NCI-H1417 treated with DMSO at 0.1 percent for 48 hours (cell line): ENCODE data around the gene C17orf114.
"Not testable (repeated sequence)": the region's sequence is repeated elsewhere in the genome, so short reads cannot be mapped to it uniquely, and the experiment has no call there.

Experiments
- DNase-seq: peaks from one replicate; lab custom pipeline; 2025; lab: John Stamatoyannopoulos, UW

The C17orf114 gene

DNA sequence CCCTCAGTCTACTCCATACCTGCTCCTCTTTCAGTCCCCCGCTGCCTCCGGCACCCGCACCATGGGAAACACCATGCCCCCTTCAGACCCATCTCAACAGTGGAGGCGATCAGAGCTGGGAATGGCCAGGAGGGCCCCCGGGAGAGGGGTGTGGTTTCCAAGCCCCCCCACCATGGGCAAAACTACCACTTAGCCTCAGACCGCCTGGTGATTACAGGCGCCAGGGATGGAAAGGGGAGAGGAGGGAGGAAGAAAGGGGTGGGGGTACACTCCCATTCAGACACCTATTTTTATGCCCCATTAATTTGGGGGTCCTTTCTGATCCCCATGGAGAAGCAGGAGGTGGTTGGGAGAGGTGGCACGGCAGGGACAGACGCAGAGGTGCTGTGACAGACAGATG lies at the start of gene C17orf114:
Gene C17orf114 (minus strand): TSS at position 101 of the 400 bp plus-strand sequence.
- no peak for DNase-seq

GRCh38 chr17:4851084-4851483 lies 49.0 kb upstream of the C17orf114 start:
- DNase-seq: no peak

GRCh38 chr17:4850246-4850645 lies 48.1 kb upstream of the C17orf114 start:
- DNase-seq: no peak

DNA sequence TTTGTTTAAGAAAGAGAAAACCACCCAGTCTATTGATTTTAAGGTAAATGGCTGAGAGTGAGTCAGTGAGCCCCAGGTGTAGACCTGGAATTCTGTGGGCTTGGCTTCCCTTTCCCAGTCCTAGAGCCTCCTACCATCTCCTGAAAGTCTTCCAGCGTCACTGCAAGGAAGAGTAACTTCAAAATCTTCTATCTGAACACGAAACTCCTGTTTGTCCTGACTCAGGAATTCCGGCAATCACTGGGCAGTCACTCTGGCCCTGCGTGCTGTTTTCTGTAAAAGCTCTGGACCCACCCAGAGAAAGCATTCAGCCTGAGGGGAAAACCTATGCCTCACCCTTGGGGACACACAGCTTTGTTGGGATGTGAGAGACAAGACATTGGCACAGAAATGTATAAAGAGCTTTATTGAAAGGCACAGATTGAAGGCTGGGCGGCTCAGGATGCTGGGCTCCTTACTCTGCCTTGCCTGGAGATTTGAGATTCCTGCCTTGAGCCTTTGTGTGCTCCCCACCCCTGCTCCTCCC lies 46.9 kb upstream of the C17orf114 start:
- no peak for DNase-seq

GRCh38 chr17:4846635-4847390 lies 44.7 kb upstream of the C17orf114 start:
- DNase-seq: no peak

DNA sequence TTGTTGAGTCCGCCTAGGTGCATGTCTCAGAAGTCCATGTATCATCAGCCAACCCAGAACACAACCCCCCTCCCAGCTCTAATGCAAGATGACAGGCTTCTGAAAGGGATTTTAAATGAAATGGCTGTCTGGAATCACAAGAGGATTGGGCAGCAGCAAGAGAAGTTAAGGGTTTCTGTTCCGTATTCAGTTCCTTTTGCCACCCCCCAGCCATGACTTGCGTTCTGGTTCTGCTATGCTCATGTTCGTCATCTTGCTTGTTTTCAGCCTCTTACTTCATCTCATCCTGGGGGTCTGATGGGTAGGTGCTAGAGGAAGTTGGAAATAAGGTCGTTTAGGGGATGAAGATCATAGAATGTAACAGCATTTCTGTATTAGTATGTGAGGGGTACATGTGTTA lies 43.0 kb upstream of the C17orf114 start:
- DNase-seq: no peak

DNA sequence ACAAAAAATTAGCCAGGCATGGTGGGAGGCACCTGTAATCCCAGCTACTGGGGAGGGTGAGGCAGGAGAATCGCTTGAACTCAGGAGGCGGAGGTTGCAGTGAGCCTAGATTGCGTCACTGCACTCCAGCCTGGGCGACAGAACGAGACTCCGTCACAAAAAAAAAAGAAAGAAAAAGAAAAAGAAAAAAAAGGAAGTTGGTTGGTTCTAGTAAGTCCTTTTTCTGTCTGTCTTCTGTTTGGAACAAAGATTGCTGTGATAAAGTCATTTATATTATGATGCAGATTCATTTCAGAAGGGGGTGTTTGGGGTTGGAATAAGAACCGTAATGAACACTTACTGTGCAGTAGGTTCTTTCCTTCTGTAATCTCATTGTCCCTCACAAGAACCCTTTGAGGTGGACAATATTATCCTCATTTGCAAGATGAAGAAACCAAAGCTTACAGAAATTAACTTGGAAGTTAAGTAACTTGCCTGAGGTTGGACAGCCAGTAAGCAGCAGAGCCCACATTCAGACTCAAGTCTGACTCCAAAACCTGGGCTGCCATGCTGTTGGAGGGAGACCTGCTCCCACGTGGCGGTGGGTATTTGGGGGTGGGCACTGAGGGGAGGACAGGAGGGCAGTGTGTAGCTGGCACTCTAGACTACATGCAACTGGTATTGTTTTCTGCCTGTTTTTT lies 41.3 kb upstream of the C17orf114 start:
- DNase-seq: no peak

- no peak for DNase-seq
Measured at GRCh38 chr17:4842376-4842775, 40.2 kb upstream of the C17orf114 start.

DNA sequence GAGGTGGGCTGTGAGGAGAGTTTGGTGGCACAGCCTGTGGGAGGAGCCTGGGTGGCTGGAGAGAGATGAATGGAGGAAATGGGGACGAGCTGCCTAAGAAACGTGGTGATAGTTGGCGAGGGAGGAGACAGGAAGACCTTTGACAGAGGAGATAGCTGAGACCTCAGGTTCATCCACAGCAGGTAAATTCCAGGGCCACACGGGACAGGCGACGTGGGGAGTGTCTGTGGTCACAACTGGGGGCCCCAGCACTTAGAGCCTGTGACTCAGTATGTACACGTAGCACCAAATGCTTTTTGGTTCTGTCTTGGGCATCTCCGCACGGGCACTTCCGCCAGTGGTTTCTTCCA lies 38.7 kb upstream of the C17orf114 start:
- DNase-seq: no peak

- DNase-seq: no peak
Measured at GRCh38 chr17:4839965-4840892, 38.1 kb upstream of the C17orf114 start.

DNA sequence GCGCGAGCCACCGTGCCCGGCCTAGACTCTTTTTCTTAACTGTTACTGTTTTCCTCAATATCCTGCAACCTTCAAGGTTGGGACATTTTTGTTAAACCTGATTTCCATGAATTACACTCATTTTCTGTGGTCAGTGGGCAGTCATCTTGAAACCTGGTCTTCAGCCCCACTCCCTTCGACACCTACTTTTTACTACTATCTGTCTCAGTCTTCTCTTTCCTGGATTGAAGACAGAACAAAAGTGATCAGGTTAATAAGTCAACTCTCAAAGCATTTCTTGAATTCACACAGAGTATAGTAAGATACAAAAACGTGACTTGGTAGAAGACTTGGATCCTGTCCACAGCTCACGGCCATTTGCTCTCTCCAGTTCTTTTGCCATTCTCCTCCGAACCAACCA lies 37.1 kb upstream of the C17orf114 start:
- DNase-seq: no peak

- no peak for DNase-seq
Measured at GRCh38 chr17:4838309-4838785, 36.2 kb upstream of the C17orf114 start.

- no peak for DNase-seq
Measured at GRCh38 chr17:4837471-4838308, 35.6 kb upstream of the C17orf114 start.

DNA sequence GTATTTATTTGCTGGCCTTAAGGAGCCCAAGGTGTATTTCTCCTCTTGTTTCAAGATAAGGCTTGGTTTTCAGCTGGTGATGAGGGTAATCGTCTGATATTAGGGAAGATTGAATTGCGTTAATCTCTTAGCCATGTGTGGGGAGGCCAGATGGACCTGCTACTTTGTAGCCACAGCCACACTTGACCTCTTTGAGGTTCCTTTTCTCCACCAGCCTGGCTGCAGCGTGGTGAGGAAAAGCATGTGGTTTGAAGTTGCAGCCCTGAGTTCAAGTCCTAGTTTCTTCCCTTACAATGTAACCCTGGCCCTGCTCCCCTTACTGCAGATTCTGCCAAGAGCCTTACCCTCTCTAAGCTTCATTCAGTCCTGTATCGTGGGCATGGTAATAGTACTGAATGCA lies 34.1 kb upstream of the C17orf114 start:
- DNase-seq: no peak

DNA sequence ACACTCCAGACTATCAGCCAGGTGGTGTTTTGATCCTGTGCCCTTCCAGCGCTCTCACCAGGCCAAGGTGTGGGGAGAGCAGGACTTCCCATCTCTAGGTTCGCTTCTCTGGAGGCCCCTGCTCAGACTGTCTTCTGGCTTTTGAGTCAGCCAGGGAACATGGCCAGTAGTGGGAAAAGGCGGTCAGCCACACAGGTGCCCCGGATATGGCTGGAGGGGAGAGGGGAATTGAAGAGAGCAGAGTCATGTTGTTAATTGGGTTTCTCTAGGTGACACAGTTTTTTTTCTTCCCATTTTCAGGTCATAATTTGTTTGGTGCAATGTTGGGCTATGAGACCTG lies 32.5 kb upstream of the C17orf114 start:
- DNase-seq: no peak

GRCh38 chr17:4833941-4834680 lies 32.0 kb upstream of the C17orf114 start:
- DNase-seq: no peak

DNA sequence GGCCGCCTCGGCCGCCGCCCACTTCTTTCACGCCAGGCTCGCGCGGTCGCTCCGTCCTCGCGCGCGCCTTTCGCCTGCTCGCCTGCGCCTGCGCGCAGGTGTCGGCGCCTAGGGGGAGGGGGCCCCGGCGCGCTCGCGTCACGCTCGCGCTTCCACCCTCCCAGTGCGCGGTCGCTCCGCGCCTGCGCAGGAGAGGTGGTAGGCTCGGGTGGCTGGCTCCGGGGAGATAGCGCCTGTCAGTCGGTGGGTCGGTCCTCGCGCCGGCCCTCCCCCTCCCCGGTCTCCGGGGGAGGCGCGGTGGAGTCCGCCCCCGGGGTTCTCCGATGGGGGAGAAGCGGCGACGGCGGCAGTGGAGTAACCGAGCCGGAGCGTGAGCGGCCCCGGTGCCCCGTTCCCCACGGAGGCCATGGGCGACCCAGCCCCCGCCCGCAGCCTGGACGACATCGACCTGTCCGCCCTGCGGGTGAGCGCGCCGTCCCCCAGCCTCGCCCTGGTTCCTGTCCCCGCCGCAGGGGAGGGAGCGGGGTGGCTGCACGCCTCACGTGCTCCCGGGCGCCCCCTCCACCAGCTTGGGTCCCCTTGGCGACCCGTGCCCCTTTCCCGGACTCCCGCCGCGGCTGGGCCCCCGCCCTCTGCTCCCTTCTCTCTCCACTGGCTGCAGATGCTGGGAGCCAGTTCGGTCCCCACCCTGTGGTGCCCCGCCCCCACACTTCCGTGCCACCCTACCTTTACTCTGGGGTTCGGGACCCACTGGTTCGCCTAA lies 31.2 kb upstream of the C17orf114 start, which contains the start of gene MINK1:
Gene MINK1 (plus strand): TSS at position 163 of the 763 bp plus-strand sequence. CDS start 244 bp downstream, at position 407.
- DNase-seq: peak; percentile 44

DNA sequence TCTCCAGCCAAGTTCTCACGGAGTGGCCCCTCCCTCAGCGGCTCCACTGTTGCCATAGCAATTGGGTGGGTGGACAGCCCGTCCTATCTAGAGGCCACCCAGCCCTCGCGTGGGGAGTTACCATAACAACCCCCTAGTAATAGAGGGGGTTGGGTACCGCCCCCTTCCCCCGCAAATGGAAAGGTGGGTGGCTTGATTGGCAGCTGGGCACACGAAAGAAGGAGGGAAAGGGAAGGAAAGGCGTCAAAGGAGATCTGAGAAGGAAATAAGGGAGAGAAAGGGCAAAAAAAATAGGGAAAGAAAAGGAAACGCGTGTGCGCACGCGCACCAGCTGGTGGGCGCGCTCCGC lies 30.7 kb upstream of the C17orf114 start:
- DNase-seq: not testable (repeated sequence)

DNA sequence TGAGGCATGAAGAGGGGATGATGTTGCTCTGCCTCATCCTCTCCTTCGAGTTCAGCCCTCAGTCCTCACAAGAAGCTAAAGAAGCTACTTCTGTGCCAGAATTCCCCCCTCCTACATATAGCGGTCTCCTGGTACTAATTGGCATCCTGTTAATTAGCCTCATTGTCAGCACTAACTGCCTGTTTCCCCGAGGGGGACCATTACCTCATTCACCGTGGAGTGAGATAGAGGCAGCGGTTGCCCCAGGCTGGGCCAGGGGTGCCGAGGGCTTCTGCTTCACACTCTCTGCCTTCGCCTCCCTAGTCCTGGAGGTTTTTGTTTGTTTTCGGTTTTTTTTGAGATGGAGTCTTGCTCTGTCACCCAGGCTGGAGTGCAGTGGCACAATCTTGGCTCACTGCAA lies 25.3 kb upstream of the C17orf114 start:
- DNase-seq: no peak
